Measurements from ENCODE around the gene SLC16A11. TPM values are rescaled to one million over a fixed set of nuclear protein-coding genes. Genes with fewer than 3 reads are reported as not detected.
"Not testable (repeated sequence)": the region's sequence is repeated elsewhere in the genome, so short reads cannot be mapped to it uniquely, and the experiment has no call there.

The SLC16A11 gene
- polyA plus RNA-seq (2013) = 0.51 and 0.96 TPM in 2 replicates

- no peak for DNase-seq
- Histone ChIP-seq H4K8ac (ENCODE audit: low read depth, low read length) (no peak within 1 kb of the TSS), H3K79me2 (ENCODE audit: control insufficient read depth, insufficient read depth, low read length, poor library complexity) (no peaks in the 10 kb centered on the region), H3K4ac (ENCODE audit: low read depth, low read length) (no peak within 1 kb of the TSS), H4K91ac (ENCODE audit: low read depth, low read length) (no peak within 1 kb of the TSS), H3K9ac (ENCODE audit: low read length) (no peak within 1 kb of the TSS), H2BK5ac (ENCODE audit: low read depth, low read length, poor library complexity) (no peak within 1 kb of the TSS), H3K4me1 (ENCODE audit: control insufficient read depth in 1 of 2, insufficient read depth in 2 of 2, low read length in 2 of 2) (peaks cover 16 to 32% of the 10 kb centered on the region in 2 experiments), H3K18ac (ENCODE audit: low read length) (no peak within 1 kb of the TSS), H2AK5ac (ENCODE audit: low read length) (no peak within 1 kb of the TSS), H3K14ac (ENCODE audit: low read length) (no peak within 1 kb of the TSS), H3K9me3 (ENCODE audit: insufficient read depth, low read depth, low read length) (peaks cover 9% of the 10 kb centered on the region), H3K4me2 (ENCODE audit: low read length) (peak within 1 kb of the TSS; percentile 46), H3K23ac (ENCODE audit: low read length) (peak within 1 kb of the TSS; percentile 19), H3K27ac (ENCODE audit: low read depth, low read length) (no peak within 1 kb of the TSS), H3K27me3 (ENCODE audit: insufficient read depth, low read length) (peaks cover 28% of the 10 kb centered on the region), H3K79me1 (ENCODE audit: low read length) (peaks cover 4% of the 10 kb centered on the region), H3K4me3 (ENCODE audit: low read depth, low read length) (no peak within 1 kb of the TSS), H4K12ac (ENCODE audit: low read depth, low read length) (no peak within 1 kb of the TSS), H3K36me3 (ENCODE audit: control insufficient read depth in 1 of 2, insufficient read depth in 2 of 2, low read length in 2 of 2) (peaks cover 0 to 3% of the 10 kb centered on the region in 2 experiments), H2BK12ac (ENCODE audit: low read length) (no peak within 1 kb of the TSS), H2AFZ (ENCODE audit: insufficient read depth, low read length, poor library complexity) (peak within 1 kb of the TSS; percentile 13), H2BK120ac (ENCODE audit: insufficient read depth, low read length, poor library complexity) (no peak within 1 kb of the TSS)
- no CpG with 5 or more reads among the region's 58 CpGs for WGBS (ENCODE audit: extremely low coverage, insufficient coverage, insufficient read length)
Measured at GRCh38 chr17:7043497-7044198, at the start of gene SLC16A11. TSS of gene SLC16A11 (minus strand) at chr17:7044092. CDS start at chr17:7043513, 579 bp downstream.

GRCh38 chr17:7091311-7092005, 47.6 kb upstream of the SLC16A11 start:
- H3K79me1 ChIP-seq (ENCODE audit: low read length); H3K36me3 ChIP-seq (ENCODE audit: control insufficient read depth in 1 of 2, insufficient read depth in 2 of 2, low read length in 2 of 2); H4K8ac ChIP-seq (ENCODE audit: low read depth, low read length); H3K4me3 ChIP-seq (ENCODE audit: low read depth, low read length); H3K9me3 ChIP-seq (ENCODE audit: insufficient read depth, low read depth, low read length); DNase-seq; H2AFZ ChIP-seq (ENCODE audit: insufficient read depth, low read length, poor library complexity); H3K27me3 ChIP-seq (ENCODE audit: insufficient read depth, low read length); H3K14ac ChIP-seq (ENCODE audit: low read length); H2AK5ac ChIP-seq (ENCODE audit: low read length); H3K27ac ChIP-seq (ENCODE audit: low read depth, low read length); H2BK120ac ChIP-seq (ENCODE audit: insufficient read depth, low read length, poor library complexity); H4K12ac ChIP-seq (ENCODE audit: low read depth, low read length); H3K23ac ChIP-seq (ENCODE audit: low read length); H3K79me2 ChIP-seq (ENCODE audit: control insufficient read depth, insufficient read depth, low read length, poor library complexity); H4K91ac ChIP-seq (ENCODE audit: low read depth, low read length); H3K4me1 ChIP-seq (ENCODE audit: control insufficient read depth in 1 of 2, insufficient read depth in 2 of 2, low read length in 2 of 2); H3K9ac ChIP-seq (ENCODE audit: low read length); H3K18ac ChIP-seq (ENCODE audit: low read length); H3K4ac ChIP-seq (ENCODE audit: low read depth, low read length); H2BK12ac ChIP-seq (ENCODE audit: low read length); H2BK5ac ChIP-seq (ENCODE audit: low read depth, low read length, poor library complexity); H3K4me2 ChIP-seq (ENCODE audit: low read length): not testable (repeated sequence)
- no CpG with 5 or more reads among the region's 28 CpGs for WGBS (ENCODE audit: extremely low coverage, insufficient coverage, insufficient read length)

- not testable (repeated sequence) for H3K79me2 ChIP-seq (ENCODE audit: control insufficient read depth, insufficient read depth, low read length, poor library complexity); H3K4me3 ChIP-seq (ENCODE audit: low read depth, low read length); H3K9ac ChIP-seq (ENCODE audit: low read length); H3K9me3 ChIP-seq (ENCODE audit: insufficient read depth, low read depth, low read length); H4K12ac ChIP-seq (ENCODE audit: low read depth, low read length); H2BK12ac ChIP-seq (ENCODE audit: low read length); H3K23ac ChIP-seq (ENCODE audit: low read length); H4K91ac ChIP-seq (ENCODE audit: low read depth, low read length); H3K4ac ChIP-seq (ENCODE audit: low read depth, low read length); H2BK120ac ChIP-seq (ENCODE audit: insufficient read depth, low read length, poor library complexity); H3K14ac ChIP-seq (ENCODE audit: low read length); H3K4me2 ChIP-seq (ENCODE audit: low read length); H2BK5ac ChIP-seq (ENCODE audit: low read depth, low read length, poor library complexity); H3K4me1 ChIP-seq (ENCODE audit: control insufficient read depth in 1 of 2, insufficient read depth in 2 of 2, low read length in 2 of 2); H2AK5ac ChIP-seq (ENCODE audit: low read length); H3K36me3 ChIP-seq (ENCODE audit: control insufficient read depth in 1 of 2, insufficient read depth in 2 of 2, low read length in 2 of 2); DNase-seq; H3K18ac ChIP-seq (ENCODE audit: low read length); H2AFZ ChIP-seq (ENCODE audit: insufficient read depth, low read length, poor library complexity); H4K8ac ChIP-seq (ENCODE audit: low read depth, low read length); H3K79me1 ChIP-seq (ENCODE audit: low read length); H3K27ac ChIP-seq (ENCODE audit: low read depth, low read length); H3K27me3 ChIP-seq (ENCODE audit: insufficient read depth, low read length)
- WGBS (ENCODE audit: extremely low coverage, insufficient coverage, insufficient read length) = no CpG with 5 or more reads among the region's 6 CpGs
Measured at GRCh38 chr17:7089570-7089969, 45.7 kb upstream of the SLC16A11 start.

- H3K4me1 ChIP-seq (ENCODE audit: control insufficient read depth in 1 of 2, insufficient read depth in 2 of 2, low read length in 2 of 2); H3K4me3 ChIP-seq (ENCODE audit: low read depth, low read length); H3K79me2 ChIP-seq (ENCODE audit: control insufficient read depth, insufficient read depth, low read length, poor library complexity); H3K23ac ChIP-seq (ENCODE audit: low read length); H2BK12ac ChIP-seq (ENCODE audit: low read length); H4K12ac ChIP-seq (ENCODE audit: low read depth, low read length); H2BK5ac ChIP-seq (ENCODE audit: low read depth, low read length, poor library complexity); H3K4me2 ChIP-seq (ENCODE audit: low read length); H4K8ac ChIP-seq (ENCODE audit: low read depth, low read length); H3K27ac ChIP-seq (ENCODE audit: low read depth, low read length); H2AFZ ChIP-seq (ENCODE audit: insufficient read depth, low read length, poor library complexity); H3K9ac ChIP-seq (ENCODE audit: low read length); H3K36me3 ChIP-seq (ENCODE audit: control insufficient read depth in 1 of 2, insufficient read depth in 2 of 2, low read length in 2 of 2); H3K27me3 ChIP-seq (ENCODE audit: insufficient read depth, low read length); H3K14ac ChIP-seq (ENCODE audit: low read length); H4K91ac ChIP-seq (ENCODE audit: low read depth, low read length); H2BK120ac ChIP-seq (ENCODE audit: insufficient read depth, low read length, poor library complexity); H3K79me1 ChIP-seq (ENCODE audit: low read length); H3K4ac ChIP-seq (ENCODE audit: low read depth, low read length); H3K9me3 ChIP-seq (ENCODE audit: insufficient read depth, low read depth, low read length); DNase-seq; H2AK5ac ChIP-seq (ENCODE audit: low read length); H3K18ac ChIP-seq (ENCODE audit: low read length): not testable (repeated sequence)
- WGBS (ENCODE audit: extremely low coverage, insufficient coverage, insufficient read length) = no CpG with 5 or more reads among the region's 4 CpGs
Measured at GRCh38 chr17:7088442-7088841, 44.5 kb upstream of the SLC16A11 start.

Measured in trophoblast cell (in vitro differentiated cells and primary cell).